Transverse colon (tissue), 4 donors: ENCODE results near the gene CFAP410. TPM values are rescaled to one million over a fixed set of nuclear protein-coding genes. Genes with fewer than 3 reads are reported as not detected.

Experiments
- DNase-seq: peaks from one replicate; pipeline ENCODE4 v3.0.0-alpha.2; 2019
- H3K27ac ChIP-seq, 4 donors: fragments of 200-600 bp; sonication (generic); 2 replicates each; pipeline ENCODE4 v1.5.1; 2016 to 2018; ENCODE audit warnings: inconsistent platforms in 4 of 4
- H3K27me3 ChIP-seq: fragments of 200-600 bp; sonication (generic); 2 replicates; pipeline ENCODE4 v1.5.1; 2017; ENCODE audit warnings: inconsistent platforms
- H3K36me3 ChIP-seq, 4 donors: fragments of 200-600 bp; sonication (generic); 2 replicates each; pipeline ENCODE4 v1.5.1; 2017 to 2019; ENCODE audit warnings: inconsistent platforms in 4 of 4
- H3K4me1 ChIP-seq, 4 donors: fragments of 200-600 bp; sonication (generic); 2 replicates each; pipeline ENCODE4 v1.5.1; 2017 to 2020; ENCODE audit warnings: inconsistent platforms in 4 of 4
- H3K4me3 ChIP-seq, 4 donors: fragments of 200-600 bp; sonication (generic); 1 replicate in 1 of 4; 2 replicates in 3 of 4; pipeline versions ENCODE4 v1.5.1 to v1.6.1; 2017 to 2019; ENCODE audit warnings: inconsistent platforms in 4 of 4
- H3K9me3 ChIP-seq, 2 donors: fragments of 200-600 bp; sonication (generic); 2 replicates each; pipeline ENCODE4 v1.5.1; 2017 to 2019; ENCODE audit warnings: inconsistent platforms in 2 of 2
- CTCF ChIP-seq, 5 experiments: fragments of 200-600 bp in 3 of 5; fragments of 450-650 bp in 2 of 5; sonication (generic) in 3 of 5; IDR thresholded peaks; 1 replicate in 2 of 5; 2 replicates in 3 of 5; pipeline ENCODE4 v1.5.1; 2016 to 2017; ENCODE audit warnings: antibody characterized with exemption in 5 of 5, inconsistent platforms in 3 of 5, mild to moderate bottlenecking in 2 of 5, moderate library complexity in 1 of 5
- EP300 ChIP-seq: sonication (generic); formaldehyde crosslinking; IDR thresholded peaks from one replicate; pipeline ENCODE4 v1.6.1; 2017; ENCODE audit warnings: antibody characterized with exemption, low read depth
- POLR2A ChIP-seq: fragments of 450-650 bp; IDR thresholded peaks from one replicate; pipeline ENCODE4 v1.6.1; 2016; ENCODE audit warnings: antibody characterized with exemption, mild to moderate bottlenecking, moderate library complexity
- POLR2AphosphoS5 ChIP-seq, 3 donors: sonication (generic); formaldehyde crosslinking; IDR thresholded peaks; one replicate each; pipeline ENCODE4 v1.6.1; 2016; ENCODE audit warnings: antibody characterized with exemption in 3 of 3
- WGBS, 2 donors: methylation state at CpG; one replicate each; pipeline ENCODE4 v1.1.5; 2018; ENCODE audit warnings: low coverage in 1 of 2; 5-methylcytosine and 5-hydroxymethylcytosine counted together
- in situ Hi-C, 4 donors: fragments of 200-750 bp; cut with MboI; loops; one replicate each; pipeline versions ENCODE4 v1.15.0 to v1.15.1; 2017; ENCODE audit warnings: low sequenced_read_pairs in 3 of 4, low pct_ligation_motif_present in 1 of 4, low pct_unique_long_range_greater_than_20kb in 1 of 4
- intact Hi-C: fragments of 100-400 bp; cut with DNase I; formaldehyde crosslinking; loops from one replicate; pipeline ENCODE4 v1.15.1; 2023; ENCODE audit warnings: low total_unique reads
- total RNA-seq, 4 donors: library from RNA; depleted of rRNA; stranded (reverse); fragments of >200 nt; gene quantifications; one replicate each; pipeline ENCODE4 v1.1.0, GENCODE V29; 2016

Gene CFAP410
- total RNA-seq, 4 donors from 2014 or later: 17.2 to 41.3 (median 32.2) TPM

GRCh38 chr21:44334329-44335030 lies 4.7 kb downstream of the CFAP410 start:
- H3K4me3 ChIP-seq: no peak overlapping the region
- DNase-seq: no peak
- H3K9me3 ChIP-seq: no peaks in the 10 kb centered on the region
- intact Hi-C loops: loop anchor here (10.0 kb wide), 1 partner anchor 120 kb away; the partner anchor contains the start of gene LRRC3
- TF ChIP-seq CTCF (IDR thresholded peaks at IDR 0.05) (no peak), EP300 (no peak)
- H3K27ac ChIP-seq: no peak overlapping the region
- in situ Hi-C loops: no loop called here
- H3K36me3 ChIP-seq: peaks cover 0 to 4% (median 0%) of the 10 kb centered on the region in 4 donors
- 86% methylated on average over 12 of the region's 26 CpGs; no CpG with 5 or more reads in 1 of the 2 donors for WGBS, 2 donors
- peaks cover 0 to 12% (median 11%) of the 10 kb centered on the region in 4 donors for H3K4me1 ChIP-seq
- no peaks in the 10 kb centered on the region for H3K27me3 ChIP-seq

- TF ChIP-seq POLR2A: no peak
- TF ChIP-seq CTCF (IDR thresholded peaks at IDR 0.05): no peak
- TF ChIP-seq EP300: no peak
- Histone ChIP-seq H3K9me3 (no peaks in the 10 kb centered on the region), H3K27me3 (no peaks in the 10 kb centered on the region), H3K4me1 (peaks cover 0 to 12% (median 11%) of the 10 kb centered on the region in 4 donors), H3K36me3 (peaks cover 0 to 4% (median 0%) of the 10 kb centered on the region in 4 donors), H3K4me3 (no peak overlapping the region), H3K27ac (no peak overlapping the region)
- intact Hi-C loops: loop anchor here (10.0 kb wide), 1 partner anchor 121 kb away; the partner anchor contains the start of gene LRRC3
- in situ Hi-C loops: no loop called here
- no peak for DNase-seq
- WGBS, 2 donors: 66 to 85% methylated on average over 5 to 44 of the region's 45 CpGs
Observed at GRCh38 chr21:44333509-44334328, 5.5 kb downstream of the CFAP410 start.

GRCh38 chr21:44332965-44333364 lies 6.2 kb downstream of the CFAP410 start:
- Histone ChIP-seq H3K4me3 (no peak overlapping the region), H3K4me1 (peaks cover 0 to 6% (median 5%) of the 10 kb centered on the region in 4 donors), H3K27me3 (no peaks in the 10 kb centered on the region), H3K36me3 (peaks cover 0 to 4% (median 0%) of the 10 kb centered on the region in 4 donors), H3K9me3 (no peaks in the 10 kb centered on the region), H3K27ac (no peak overlapping the region)
- 93 to 100% methylated on average over 2 to 11 of the region's 22 CpGs for WGBS, 2 donors
- intact Hi-C loops (loop anchor here (10.0 kb wide), 1 partner anchor 122 kb away; the partner anchor contains the start of gene LRRC3), in situ Hi-C loops (no loop called here)
- TF ChIP-seq POLR2AphosphoS5 (IDR thresholded peaks at IDR 0.05): no peak
- no peak for TF ChIP-seq POLR2A
- TF ChIP-seq CTCF (IDR thresholded peaks at IDR 0.05): no peak
- TF ChIP-seq EP300: no peak
- no peak for DNase-seq

- peaks cover 0 to under 1% (median 0%) of the 10 kb centered on the region in 4 donors for H3K4me1 ChIP-seq
- no peak for TF ChIP-seq EP300
- TF ChIP-seq CTCF (IDR thresholded peaks at IDR 0.05): no peak
- no peak for TF ChIP-seq POLR2AphosphoS5 (IDR thresholded peaks at IDR 0.05)
- TF ChIP-seq POLR2A: no peak
- no peak overlapping the region for H3K27ac ChIP-seq
- 94% methylated on average over 16 of the region's 17 CpGs; no CpG with 5 or more reads in 1 of the 2 donors for WGBS, 2 donors
- no peak overlapping the region for H3K4me3 ChIP-seq
- peaks cover 0 to 4% (median 0%) of the 10 kb centered on the region in 4 donors for H3K36me3 ChIP-seq
- in situ Hi-C loops: no loop called here
- H3K27me3 ChIP-seq: no peaks in the 10 kb centered on the region
- H3K9me3 ChIP-seq: no peaks in the 10 kb centered on the region
- DNase-seq: no peak
- intact Hi-C loops: loop anchor here (10.0 kb wide), 1 partner anchor 122 kb away; the partner anchor contains the start of gene LRRC3
Observed at GRCh38 chr21:44332383-44332782, 6.8 kb downstream of the CFAP410 start.
